Measurements from ENCODE around the gene KRT9. TPM values are rescaled to one million over a fixed set of nuclear protein-coding genes. Genes with fewer than 3 reads are reported as not detected.

Gene KRT9
- total and polyA plus RNA-seq, 2 donors (not counting 3 experiments of a cell fraction or from before 2014, with no cell fraction given): not detected

DNA sequence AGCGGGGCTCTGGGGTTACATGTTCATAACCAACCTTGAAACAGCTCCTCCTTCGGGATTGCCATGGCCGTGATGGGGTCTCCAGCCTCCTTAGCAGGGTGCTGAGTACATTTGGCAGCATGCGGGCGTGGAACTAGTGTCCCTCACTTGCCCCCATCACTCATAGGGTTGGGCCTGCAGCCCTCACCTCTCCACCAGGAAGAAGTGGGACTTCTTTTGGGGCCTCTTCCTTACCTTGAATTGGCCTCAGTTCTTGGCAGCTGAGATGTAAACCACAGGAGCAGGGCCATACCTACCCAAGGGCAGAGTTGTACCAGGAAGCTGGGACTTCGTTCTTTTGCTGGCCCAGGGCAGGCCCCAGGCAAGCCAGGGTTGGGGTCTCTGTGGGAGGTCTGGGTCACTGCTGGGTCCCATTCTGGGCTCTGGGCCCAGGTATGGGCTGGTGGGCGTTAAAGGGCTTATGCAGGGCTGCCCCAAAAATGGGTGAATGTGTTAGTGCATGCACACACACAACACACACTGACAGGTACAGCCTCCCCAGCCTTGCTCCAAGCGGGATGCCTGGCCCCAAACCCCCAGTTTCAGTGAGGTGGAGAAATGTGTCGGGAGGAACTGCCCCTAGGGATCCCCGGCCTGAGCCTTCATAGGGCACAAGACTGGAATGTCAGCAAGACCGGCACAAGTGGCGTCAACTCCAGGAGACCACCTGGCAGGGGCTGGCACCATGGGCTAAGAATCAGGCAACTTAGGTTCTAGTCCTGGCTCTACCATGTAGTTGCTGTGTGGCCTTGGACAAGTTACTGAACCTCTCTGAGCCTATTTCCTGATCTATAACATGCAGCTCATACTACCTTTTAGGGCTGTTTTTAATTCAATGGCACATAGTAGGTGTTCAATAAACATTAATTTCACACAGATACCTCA is 49.3 kb downstream of the KRT9 start:
- POLR2A ChIA-PET: interaction anchor here (0.9 kb wide), 1 partner anchor 19 kb away, joined by 3 read pairs; no protein-coding TSS in a partner anchor
- dilution Hi-C loops (cut with MboI; ENCODE audit: extremely low pct_ligation_motif_present, low sequenced_read_pairs): no loop called here
- BruUV-seq (replicated peaks): no TSS peak

More for the DNA sequence above, 49.3 kb downstream of the KRT9 start:
- no peak for TF ChIP-seq EZH2 (IDR thresholded peaks at IDR 0.05; ENCODE audit: borderline replicate concordance, low read depth, low read length, severe bottlenecking)
- TF ChIP-seq POLR2A (IDR thresholded peaks at IDR 0.05; ENCODE audit: low read depth, low read length): no peak
- TF ChIP-seq MYC (IDR thresholded peaks at IDR 0.05; ENCODE audit: low read depth, low read length): no peak
- no peak for TF ChIP-seq POLR2AphosphoS5 (IDR thresholded peaks at IDR 0.05; ENCODE audit: insufficient read depth, low read depth, low read length)
- TF ChIP-seq, protein P1, sequence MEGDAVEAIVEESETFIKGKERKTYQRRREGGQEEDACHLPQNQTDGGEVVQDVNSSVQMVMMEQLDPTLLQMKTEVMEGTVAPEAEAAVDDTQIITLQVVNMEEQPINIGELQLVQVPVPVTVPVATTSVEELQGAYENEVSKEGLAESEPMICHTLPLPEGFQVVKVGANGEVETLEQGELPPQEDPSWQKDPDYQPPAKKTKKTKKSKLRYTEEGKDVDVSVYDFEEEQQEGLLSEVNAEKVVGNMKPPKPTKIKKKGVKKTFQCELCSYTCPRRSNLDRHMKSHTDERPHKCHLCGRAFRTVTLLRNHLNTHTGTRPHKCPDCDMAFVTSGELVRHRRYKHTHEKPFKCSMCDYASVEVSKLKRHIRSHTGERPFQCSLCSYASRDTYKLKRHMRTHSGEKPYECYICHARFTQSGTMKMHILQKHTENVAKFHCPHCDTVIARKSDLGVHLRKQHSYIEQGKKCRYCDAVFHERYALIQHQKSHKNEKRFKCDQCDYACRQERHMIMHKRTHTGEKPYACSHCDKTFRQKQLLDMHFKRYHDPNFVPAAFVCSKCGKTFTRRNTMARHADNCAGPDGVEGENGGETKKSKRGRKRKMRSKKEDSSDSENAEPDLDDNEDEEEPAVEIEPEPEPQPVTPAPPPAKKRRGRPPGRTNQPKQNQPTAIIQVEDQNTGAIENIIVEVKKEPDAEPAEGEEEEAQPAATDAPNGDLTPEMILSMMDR (IDR thresholded peaks at IDR 0.05; ENCODE audit: extremely low read depth in 1 of 2, insufficient read depth in 1 of 2, low read depth in 1 of 2, low read length in 2 of 2): no peak
- TF ChIP-seq, protein P2, sequence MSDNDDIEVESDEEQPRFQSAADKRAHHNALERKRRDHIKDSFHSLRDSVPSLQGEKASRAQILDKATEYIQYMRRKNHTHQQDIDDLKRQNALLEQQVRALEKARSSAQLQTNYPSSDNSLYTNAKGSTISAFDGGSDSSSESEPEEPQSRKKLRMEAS (IDR thresholded peaks at IDR 0.05; ENCODE audit: insufficient read depth, insufficient read length): no peak
- H3K4me2 ChIP-seq (ENCODE audit: insufficient read depth, low read length): peak overlapping the region; percentile 19
- peak overlapping the region; percentile 80 for H3K27ac ChIP-seq (ENCODE audit: insufficient read depth, low read depth, low read length)
- intact Hi-C loops (cut with micrococcal nuclease): no loop called here
- no peaks in the 10 kb centered on the region for H3K9me3 ChIP-seq (replicated peaks; ENCODE audit: control insufficient read depth, insufficient read depth, low read length)
- no peaks in the 10 kb centered on the region for H3K36me3 ChIP-seq (ENCODE audit: control insufficient read depth in 2 of 2, extremely low read depth in 1 of 2, insufficient read depth in 2 of 2, low read length in 2 of 2)
- peaks cover 24% of the 10 kb centered on the region for H3K4me1 ChIP-seq (ENCODE audit: control insufficient read depth, extremely low read depth, insufficient read depth, low read length)
- DNase-seq (ENCODE audit: low read depth, low spot score): no peak
- H3K9ac ChIP-seq (replicated peaks; ENCODE audit: extremely low read depth, insufficient read depth, low read length): peak overlapping the region; percentile 45
- H3K4me3 ChIP-seq (replicated peaks in 1 of 3; ENCODE audit: insufficient read depth in 1 of 3, low read depth in 1 of 3, low read length in 3 of 3): no peak overlapping the region
- no peaks in the 10 kb centered on the region for H4K20me1 ChIP-seq (replicated peaks; ENCODE audit: control insufficient read depth, extremely low read depth, insufficient read depth, low read length)
- FAIRE-seq: peak; percentile 58
- CTCF ChIA-PET: interaction anchor here (0.8 to 5.3 kb wide), 9 partner anchors 7 to 140 kb away, joined by 3 to 66 read pairs (median 6); no protein-coding TSS in a partner anchor
- no peaks in the 10 kb centered on the region for H3K27me3 ChIP-seq (ENCODE audit: control insufficient read depth in 2 of 2, insufficient read depth in 2 of 2, low read length in 2 of 2)
- no peaks in the 10 kb centered on the region for H3K9me1 ChIP-seq (replicated peaks; ENCODE audit: control insufficient read depth, extremely low read depth, insufficient read depth, low read length)
- no peaks in the 10 kb centered on the region for H3K79me2 ChIP-seq (ENCODE audit: control insufficient read depth, insufficient read depth, low read length)
- H2AFZ ChIP-seq (ENCODE audit: low read depth, low read length): peak overlapping the region; percentile 28

Data from endothelial cell of umbilical vein (primary cell).